ENCODE measurements around the gene ELOVL1.

GRCh38 chr1:43315481-43315880, 52.3 kb downstream of the ELOVL1 start:
- TF ChIP-seq SIN3A (IDR thresholded peaks at IDR 0.05; ENCODE audit: low read depth) = no peak
- no peak for TF ChIP-seq POLR2A (IDR thresholded peaks at IDR 0.05; ENCODE audit: borderline replicate concordance, extremely low read depth, insufficient read depth, insufficient read length)
